Activated naive CD4-positive, alpha-beta T cell treated with anti-CD3 and anti-CD28 coated beads, Interleukin-2, amount 50 U/mL, for 72 hours (primary cell): ENCODE measurements around the gene LCTL. TPM values are rescaled to one million over a fixed set of nuclear protein-coding genes. Genes with fewer than 3 reads are reported as not detected.
"Not testable (repeated sequence)": the region's sequence is repeated elsewhere in the genome, so short reads cannot be mapped to it uniquely, and the experiment has no call there.

Experiments
- ATAC-seq, 2 donors: fragments of 150-1000 bp; cut with Tn5 transposase; 2 replicates each; pipeline ENCODE4 v1.10.0; 2021; ENCODE audit warnings: mild to moderate bottlenecking in 2 of 2, moderate library complexity in 2 of 2
- DNase-seq, 2 donors: peaks; one replicate each; pipeline ENCODE4 v3.0.0; 2021 to 2022; ENCODE audit warnings: low spot score in 2 of 2
- H3K27ac Mint-ChIP-seq, 2 donors: one replicate each; pipeline ENCODE4 v1.8.0; 2022; ENCODE audit warnings: mild to moderate bottlenecking in 2 of 2, mixed read lengths in 2 of 2
- H3K36me3 Mint-ChIP-seq, 2 donors: one replicate each; pipeline ENCODE4 v1.8.0; 2022; ENCODE audit warnings: mixed read lengths in 2 of 2
- H3K9me3 Mint-ChIP-seq, 2 donors: one replicate each; pipeline ENCODE4 v1.8.0; 2022; ENCODE audit warnings: mixed read lengths in 2 of 2
- total RNA-seq, 2 donors: library from RNA; stranded (reverse); gene quantifications; one replicate each; pipeline ENCODE4 v1.2.3, GENCODE V29; 2022

LCTL gene
- total RNA-seq, 2 donors from 2014 or later = not detected

DNA sequence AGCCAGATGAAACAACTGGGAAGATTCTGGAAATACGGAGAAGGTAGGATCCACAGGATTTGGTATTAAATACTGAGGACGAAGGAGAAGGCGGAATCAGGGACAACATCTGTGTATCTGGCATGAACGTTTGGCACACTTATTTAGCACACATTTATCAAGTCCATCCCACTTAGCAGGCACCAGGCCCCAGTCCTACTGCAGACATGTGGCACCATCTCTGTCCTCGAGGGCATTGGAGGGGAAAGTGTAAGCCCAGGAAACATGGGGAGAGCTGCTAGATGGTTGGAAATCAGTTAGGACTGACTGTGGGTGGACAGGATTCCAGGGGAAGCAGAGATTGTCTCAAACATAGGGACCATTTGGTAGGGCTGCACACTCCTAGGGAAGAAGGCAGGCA lies 29.0 kb upstream of the LCTL start:
- Mint-ChIP-seq H3K36me3 (no peaks in the 10 kb centered on the region), H3K9me3 (no peaks in the 10 kb centered on the region), H3K27ac (no peak overlapping the region)
- ATAC-seq (no peak), DNase-seq (no peak)

DNA sequence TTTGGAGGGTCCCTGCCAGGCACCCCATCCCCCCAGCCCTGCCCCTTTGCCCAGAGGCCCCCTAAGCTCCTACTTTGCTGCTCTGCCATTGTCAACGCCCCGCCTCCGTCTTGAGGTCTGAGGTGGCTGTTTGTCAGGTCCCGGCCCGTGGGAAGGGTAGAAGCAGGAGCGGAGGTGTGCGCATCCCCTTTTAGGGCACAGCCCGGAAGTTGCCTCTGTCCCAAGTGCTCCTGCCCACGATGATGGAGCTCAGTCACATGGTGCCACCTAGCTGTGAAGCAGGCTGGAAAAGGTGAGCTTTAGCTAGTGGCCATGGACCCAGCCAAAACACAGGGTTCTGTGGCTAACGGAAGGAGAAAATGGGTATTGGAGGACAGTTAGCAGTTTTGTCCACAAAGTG lies 28.5 kb upstream of the LCTL start:
- Mint-ChIP-seq H3K27ac (no peak overlapping the region), H3K9me3 (no peaks in the 10 kb centered on the region), H3K36me3 (no peaks in the 10 kb centered on the region)
- no peak for DNase-seq
- no peak for ATAC-seq

DNA sequence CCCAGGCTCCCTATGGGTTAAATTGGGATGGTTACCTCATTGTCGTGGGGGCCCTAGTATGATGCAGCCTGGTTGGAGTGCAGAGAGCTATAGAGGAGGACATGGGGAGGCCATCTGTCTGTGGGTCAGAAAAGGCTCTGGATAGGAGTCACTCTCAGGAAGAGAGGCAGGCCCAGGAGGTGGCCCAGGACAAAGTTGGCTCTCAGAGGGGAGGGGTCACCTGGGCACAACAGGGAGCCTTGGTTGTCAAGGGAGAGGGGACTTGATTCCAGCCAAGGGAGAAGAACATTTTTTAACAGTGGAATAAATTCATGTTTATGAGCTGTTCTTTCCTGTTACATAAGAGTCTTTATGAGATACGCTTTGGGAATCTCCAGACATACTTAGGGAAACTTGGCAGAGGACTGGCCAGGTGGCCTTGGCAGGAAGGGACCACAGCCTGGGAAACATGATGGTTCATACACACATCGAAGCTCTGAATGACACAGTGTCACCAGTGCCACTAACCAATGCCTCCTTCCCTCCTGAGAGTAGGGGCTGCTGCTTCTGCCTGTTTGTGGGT lies 27.5 kb upstream of the LCTL start:
- ATAC-seq = no peak
- Mint-ChIP-seq H3K36me3 (no peaks in the 10 kb centered on the region), H3K9me3 (no peaks in the 10 kb centered on the region)

DNA sequence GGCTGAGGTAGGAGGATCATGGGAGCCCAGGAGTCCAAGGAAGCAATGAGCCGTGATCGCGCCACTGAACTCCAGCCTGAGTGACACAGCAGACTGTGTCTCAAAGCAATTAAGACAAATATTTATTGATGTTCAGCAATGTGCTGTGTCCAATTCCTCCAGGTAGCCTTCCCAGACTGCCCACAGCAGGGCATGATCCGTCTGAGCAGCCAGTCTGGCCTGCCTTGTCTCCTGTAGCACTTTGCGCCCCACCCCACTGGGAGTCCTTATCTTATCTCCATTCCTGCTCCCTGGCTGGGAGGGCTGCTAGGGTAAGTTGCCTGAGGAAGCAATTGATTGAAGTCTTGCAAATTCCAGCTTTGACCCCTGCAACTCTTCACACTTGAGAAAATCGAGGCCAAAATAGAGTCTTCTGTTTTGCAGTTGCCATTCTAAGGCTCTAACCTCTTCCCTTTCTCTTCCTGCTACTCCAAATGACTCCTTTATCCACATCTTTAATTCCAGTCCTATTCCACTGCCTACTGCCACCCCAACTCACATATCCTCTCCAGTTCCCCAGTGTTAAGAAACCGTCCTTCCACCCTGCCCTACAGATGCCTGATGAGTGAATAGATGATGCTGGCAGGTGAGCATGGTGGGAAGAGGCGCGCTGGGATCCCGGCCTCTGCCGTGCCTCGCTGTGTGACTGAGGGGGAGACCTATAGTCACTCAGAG lies 26.9 kb upstream of the LCTL start:
- Mint-ChIP-seq H3K9me3 (no peaks in the 10 kb centered on the region), H3K27ac (no peak overlapping the region), H3K36me3 (no peaks in the 10 kb centered on the region)
- ATAC-seq (no peak), DNase-seq (no peak)

More for the DNA sequence above, 27.5 kb upstream of the LCTL start:
- DNase-seq = no peak
- no peak overlapping the region for H3K27ac Mint-ChIP-seq

DNA sequence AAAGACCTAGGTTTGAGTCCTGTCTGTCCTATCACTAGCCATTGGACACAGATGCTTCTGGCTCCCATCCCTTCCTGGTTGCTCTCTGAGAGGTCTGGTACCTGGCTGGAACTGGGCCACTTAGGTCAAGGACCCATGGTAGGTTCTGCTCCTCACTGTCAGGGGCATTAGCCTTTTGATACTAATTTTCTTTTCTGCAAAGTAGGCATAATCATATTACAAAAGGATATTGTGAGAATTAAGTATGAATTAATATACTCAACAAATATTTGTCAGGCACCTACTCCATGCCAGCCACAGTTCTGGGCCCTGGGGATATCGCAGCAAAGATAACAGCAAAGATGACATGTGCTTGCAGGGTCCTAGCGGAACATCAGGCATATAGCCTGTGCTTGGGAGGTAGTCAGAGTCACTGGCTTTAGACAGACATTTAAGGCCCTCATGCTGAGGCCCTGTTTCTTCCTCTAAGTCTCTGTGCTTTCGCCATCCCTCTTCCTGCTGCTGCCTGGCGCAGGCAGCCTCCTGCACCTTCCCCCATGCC lies 25.6 kb upstream of the LCTL start:
- ATAC-seq (no peak), DNase-seq (no peak)
- H3K27ac Mint-ChIP-seq = no peak overlapping the region
- no peaks in the 10 kb centered on the region for H3K36me3 Mint-ChIP-seq
- no peaks in the 10 kb centered on the region for H3K9me3 Mint-ChIP-seq

DNA sequence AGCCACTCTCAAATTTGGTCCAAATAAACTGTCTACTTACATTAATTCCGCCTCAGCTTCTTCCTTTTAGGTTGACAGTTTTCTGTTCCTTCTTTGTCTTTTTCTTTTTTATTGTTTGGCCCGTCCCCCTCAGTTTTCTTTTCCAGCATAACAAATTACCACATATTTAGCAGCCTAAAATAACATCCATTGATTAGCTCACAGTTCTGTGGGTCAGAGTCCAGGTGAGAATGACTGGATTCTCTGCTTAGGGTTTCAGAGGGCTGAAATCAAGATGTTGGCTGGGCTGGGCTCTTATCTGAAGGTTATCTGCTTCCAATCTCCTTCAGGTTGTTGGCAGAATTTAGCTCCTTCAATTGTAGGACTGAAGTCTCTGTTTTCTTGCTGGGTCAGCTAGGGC lies 24.6 kb upstream of the LCTL start:
- ATAC-seq = no peak
- no peaks in the 10 kb centered on the region for H3K9me3 Mint-ChIP-seq
- DNase-seq = no peak
- H3K36me3 Mint-ChIP-seq = no peaks in the 10 kb centered on the region
- no peak overlapping the region for H3K27ac Mint-ChIP-seq

DNA sequence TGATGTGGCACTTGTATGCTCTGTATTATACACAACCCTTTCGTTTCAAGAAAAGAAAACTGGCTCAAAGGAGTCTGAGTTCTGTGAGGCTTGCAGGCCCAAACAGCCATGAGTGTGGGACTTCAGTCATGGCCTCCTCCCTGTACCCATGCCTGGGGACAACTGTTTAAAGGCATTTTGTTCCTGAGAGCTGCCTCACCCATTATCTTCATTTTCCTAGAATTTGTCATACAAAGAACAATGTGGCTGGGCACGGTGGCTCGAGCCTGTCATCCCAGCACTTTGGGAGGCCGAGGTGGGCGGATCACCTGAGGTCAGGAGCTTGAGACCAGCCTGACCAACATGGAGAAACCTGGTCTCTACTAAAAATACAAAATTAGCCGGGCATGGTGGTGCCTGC lies 23.6 kb upstream of the LCTL start:
- not testable (repeated sequence) for DNase-seq, H3K9me3 Mint-ChIP-seq, H3K36me3 Mint-ChIP-seq, H3K27ac Mint-ChIP-seq, ATAC-seq

DNA sequence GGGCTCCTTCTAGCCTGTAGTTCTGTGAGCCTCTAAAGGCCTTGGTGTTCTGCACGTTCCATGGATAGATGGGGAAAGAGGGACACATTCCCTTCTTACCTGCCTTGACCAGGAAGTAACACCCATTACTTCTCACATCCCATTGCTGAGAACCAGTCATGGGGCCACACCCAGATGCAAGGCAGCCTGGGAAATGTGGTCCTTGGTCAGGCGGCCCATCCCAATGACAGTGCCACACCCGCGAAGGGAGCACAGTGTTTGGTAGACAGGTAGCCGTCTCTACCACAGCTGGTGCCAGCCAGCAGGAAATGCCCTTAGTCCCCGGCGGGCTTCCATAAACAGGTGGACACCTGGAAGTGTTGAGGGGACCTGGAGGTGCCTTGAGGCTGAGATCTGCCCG lies 23.2 kb upstream of the LCTL start:
- DNase-seq = no peak
- H3K36me3 Mint-ChIP-seq = no peaks in the 10 kb centered on the region
- no peak for ATAC-seq
- no peak overlapping the region for H3K27ac Mint-ChIP-seq
- H3K9me3 Mint-ChIP-seq = no peaks in the 10 kb centered on the region

DNA sequence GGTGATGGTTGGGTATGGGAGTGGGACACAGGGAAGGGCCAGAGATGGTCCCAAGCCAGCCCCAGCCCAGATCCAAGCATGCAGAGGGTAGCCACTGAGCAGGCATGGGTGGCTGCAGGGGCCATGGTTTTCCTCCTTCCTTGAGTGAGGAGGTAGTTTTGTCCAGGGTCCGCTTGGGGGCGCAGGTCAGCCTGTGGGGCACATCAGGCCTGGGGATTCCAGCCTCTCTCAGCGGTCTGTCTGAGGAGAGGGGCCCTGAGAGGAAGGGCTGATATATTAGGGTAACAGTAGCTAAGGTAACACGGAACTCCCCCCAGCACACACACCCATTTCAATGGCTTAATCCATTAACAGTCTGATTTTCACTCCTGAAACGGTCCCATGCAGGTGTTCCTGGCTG lies 22.7 kb upstream of the LCTL start:
- H3K27ac Mint-ChIP-seq = peak overlapping the region in 1 of 2 donors; percentile 52
- ATAC-seq (no peak), DNase-seq (no peak)
- H3K9me3 Mint-ChIP-seq = no peaks in the 10 kb centered on the region
- no peaks in the 10 kb centered on the region for H3K36me3 Mint-ChIP-seq

DNA sequence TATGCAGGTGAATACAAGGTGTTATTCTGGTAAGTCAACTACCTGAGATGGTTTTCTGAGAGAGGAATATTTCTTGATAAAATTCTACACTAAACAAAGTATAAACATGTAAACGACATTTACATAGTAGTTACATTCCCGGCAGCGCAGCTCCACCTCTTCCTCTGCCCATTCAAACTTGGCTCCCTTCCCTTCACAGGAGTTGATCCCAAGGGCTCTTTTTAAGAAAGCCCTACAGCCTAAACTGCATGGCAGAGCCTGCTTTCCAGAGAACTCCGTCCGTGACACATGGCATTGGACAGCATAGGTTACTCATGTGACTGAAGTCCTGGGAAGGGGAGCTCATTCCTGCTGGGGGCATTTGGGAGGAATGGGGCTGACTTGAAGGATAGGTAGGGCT lies 22.0 kb upstream of the LCTL start:
- H3K36me3 Mint-ChIP-seq = no peaks in the 10 kb centered on the region
- no peak for DNase-seq
- no peak for ATAC-seq
- H3K27ac Mint-ChIP-seq = no peak overlapping the region
- no peaks in the 10 kb centered on the region for H3K9me3 Mint-ChIP-seq

DNA sequence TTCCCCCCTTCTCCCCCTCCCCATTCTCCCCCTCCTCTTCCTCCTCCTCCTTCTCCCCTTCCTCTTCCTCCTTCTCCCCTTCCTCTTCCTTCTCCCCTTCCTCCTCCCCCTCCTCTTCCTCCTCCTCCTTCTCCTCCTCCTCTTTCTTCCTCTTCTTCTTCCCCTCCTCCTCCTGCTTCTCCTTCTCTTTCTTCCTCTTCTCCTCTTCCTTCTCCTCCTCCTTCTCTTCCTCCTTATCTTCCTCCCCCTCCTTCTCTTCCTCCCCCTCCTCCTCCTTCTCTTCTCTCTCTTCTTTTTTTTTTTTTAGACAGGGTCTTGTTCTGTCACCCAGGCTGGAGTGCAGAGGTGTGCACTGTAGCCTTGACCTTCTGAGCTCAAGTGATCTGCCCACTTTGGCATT lies 21.2 kb upstream of the LCTL start:
- no peak overlapping the region for H3K27ac Mint-ChIP-seq
- no peaks in the 10 kb centered on the region for H3K9me3 Mint-ChIP-seq
- ATAC-seq (no peak), DNase-seq (no peak)
- no peaks in the 10 kb centered on the region for H3K36me3 Mint-ChIP-seq

DNA sequence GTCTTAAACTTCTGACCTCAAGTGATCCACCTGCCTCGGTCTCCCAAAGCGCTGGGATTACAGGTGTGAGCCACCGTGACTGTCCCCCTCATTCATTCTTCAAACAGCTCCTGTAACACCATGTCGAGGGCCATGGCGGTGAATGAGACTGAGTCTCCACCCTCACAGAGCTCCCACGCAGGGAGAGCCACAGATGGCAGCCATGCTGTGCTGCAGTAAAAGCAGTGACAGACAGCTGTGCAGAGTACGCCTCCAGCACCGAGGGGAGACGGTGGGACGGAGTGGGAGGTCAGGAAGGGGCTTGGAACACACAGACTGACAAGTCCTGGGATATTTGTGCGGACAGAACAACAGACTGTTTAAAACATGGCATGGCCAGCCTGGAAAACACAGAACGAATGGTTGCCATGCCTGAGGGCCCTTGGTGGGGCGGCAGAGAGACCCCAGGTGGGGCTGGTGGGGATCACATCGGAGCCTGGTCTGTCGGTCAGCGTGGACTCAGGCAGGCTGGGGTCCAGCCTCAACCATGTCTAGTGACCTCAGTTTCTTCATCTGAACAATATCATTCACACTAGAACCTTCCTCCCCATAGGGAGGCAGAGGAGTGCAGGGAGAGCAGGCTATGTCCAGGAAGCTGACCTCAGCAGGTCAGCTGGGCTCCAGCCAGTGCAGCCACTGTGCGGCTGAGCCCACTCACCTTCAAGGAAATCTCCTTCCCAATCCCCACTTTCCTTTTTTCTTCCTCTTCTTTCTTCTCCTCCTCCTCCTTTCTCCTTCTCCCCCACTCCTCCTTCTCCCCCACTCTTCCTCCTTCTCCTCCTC lies 20.6 kb upstream of the LCTL start:
- no peak for DNase-seq
- H3K27ac Mint-ChIP-seq = no peak overlapping the region

DNA sequence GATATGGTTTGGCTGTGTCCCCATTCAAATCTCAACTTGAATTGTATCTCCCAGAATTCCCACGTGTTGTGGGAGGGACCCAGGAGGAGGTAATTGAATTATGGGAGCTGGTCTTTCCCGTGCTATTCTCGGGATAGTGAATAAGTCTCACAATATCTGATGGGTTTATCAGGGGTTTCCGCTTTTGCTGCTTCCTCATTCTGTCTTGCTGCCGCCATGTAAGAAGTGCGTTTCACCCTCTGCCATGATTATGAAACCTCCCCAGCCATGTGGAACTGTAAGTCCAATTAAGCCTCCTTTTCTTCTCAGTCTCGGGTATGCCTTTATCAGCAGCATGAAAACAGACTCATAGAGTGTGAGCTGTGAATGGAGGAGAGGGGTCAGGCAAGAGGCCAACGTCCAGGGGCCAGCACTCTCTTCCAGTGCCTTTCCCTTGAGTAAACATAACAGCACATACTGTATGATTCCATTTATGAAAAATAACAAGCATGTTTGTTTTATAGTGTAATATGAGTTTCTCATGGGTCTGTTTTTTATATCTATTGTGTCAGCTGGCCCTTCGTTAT lies 16.3 kb upstream of the LCTL start:
- DNase-seq (no peak), ATAC-seq (no peak)
- no peak overlapping the region for H3K27ac Mint-ChIP-seq
- H3K9me3 Mint-ChIP-seq = no peaks in the 10 kb centered on the region
- H3K36me3 Mint-ChIP-seq = no peaks in the 10 kb centered on the region

More for the DNA sequence above, 20.6 kb upstream of the LCTL start:
- H3K36me3 Mint-ChIP-seq = no peaks in the 10 kb centered on the region
- no peaks in the 10 kb centered on the region for H3K9me3 Mint-ChIP-seq
- ATAC-seq = no peak

DNA sequence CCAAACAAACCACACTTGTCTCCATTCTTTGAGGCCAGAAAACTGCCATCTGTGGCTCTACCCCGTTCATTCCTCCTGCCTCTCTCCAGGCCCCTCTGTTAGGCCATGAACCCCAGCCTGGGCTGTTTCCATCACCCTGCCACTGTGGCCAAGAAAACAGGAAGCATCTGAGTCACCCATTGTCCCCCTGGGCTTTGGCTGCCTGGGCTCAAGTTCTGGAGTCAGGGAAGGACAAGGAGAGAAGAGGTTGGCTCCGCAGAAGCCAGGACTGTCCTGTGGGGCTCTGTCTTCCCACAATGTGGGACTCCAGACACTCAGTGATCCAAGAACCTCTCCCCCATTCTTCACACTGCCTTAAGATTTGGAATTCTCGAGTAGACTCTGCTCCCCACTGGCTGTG lies 14.8 kb upstream of the LCTL start:
- Mint-ChIP-seq H3K9me3 (no peaks in the 10 kb centered on the region), H3K27ac (peak overlapping the region in 1 of 2 donors; percentile 59)

DNA sequence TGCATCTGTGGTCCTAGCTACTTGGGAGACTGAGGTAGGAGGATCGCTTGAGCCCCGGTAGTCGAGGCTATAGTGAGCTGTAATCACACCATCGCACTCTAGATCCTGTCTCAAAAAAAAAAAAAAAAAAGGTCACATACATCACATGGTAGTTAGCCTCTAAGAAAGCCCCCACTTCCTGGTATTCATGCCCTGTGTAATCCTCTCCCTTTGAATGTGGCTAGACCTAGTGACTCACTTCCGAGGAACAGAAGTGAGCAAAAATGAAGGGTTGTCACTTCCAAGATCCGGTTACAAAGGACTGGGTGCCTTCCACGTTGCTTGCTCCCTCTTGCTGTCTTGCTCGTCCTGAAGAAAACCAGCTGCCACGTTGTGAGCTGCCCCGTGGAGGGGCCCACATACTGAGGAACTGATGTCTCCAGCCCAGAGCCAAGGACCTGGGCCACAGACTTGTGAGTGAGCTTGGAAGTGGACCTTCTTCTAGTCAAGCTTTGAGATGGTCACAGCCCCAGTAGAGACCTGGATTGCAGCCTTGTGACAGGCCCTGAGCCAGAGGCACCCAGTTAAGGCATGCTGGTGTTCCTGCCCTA lies 12.6 kb upstream of the LCTL start:
- H3K27ac Mint-ChIP-seq = no peak overlapping the region

More for the DNA sequence above, 14.8 kb upstream of the LCTL start:
- ATAC-seq = no peak
- DNase-seq = no peak
- no peaks in the 10 kb centered on the region for H3K36me3 Mint-ChIP-seq

DNA sequence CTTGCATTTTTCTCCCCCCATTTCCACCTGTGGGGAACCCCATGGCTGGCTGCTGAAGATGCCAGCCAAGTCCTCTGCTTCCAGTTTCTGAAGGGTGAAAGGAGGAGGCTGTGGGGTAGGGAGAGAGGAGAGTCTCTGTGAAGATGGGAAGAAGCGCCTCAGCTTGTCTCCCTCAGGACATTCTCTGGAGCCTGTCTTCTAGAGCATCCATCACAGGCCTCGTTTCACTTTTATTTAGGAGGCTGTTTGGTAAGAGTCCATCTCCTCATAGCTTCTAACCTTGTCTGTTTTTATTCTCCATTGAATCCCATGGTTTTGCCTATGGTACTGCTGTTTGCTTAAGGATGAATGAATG lies 8.8 kb upstream of the LCTL start:
- Mint-ChIP-seq H3K36me3 (no peaks in the 10 kb centered on the region), H3K9me3 (no peaks in the 10 kb centered on the region), H3K27ac (no peak overlapping the region)
- no peak for DNase-seq
- no peak for ATAC-seq

More for the DNA sequence above, 12.6 kb upstream of the LCTL start:
- DNase-seq (no peak), ATAC-seq (peak in 1 of 2 donors; percentile 88)
- no peaks in the 10 kb centered on the region for H3K36me3 Mint-ChIP-seq
- H3K9me3 Mint-ChIP-seq = no peaks in the 10 kb centered on the region
